HG02943 (cell line): Measurements from ENCODE around the gene VOPP1.
A peak's percentile ranks its signal among the peaks of the same experiment; 100 is the strongest.

Experiments
- ATAC-seq: cut with Tn5 transposase; IDR thresholded peaks from one replicate; pipeline ENCODE4 v1.9.1; 2021; ENCODE audit warnings: mild to moderate bottlenecking, low read depth, moderate library complexity; ENCODE audit not compliant: unreplicated experiment

Gene VOPP1

DNA sequence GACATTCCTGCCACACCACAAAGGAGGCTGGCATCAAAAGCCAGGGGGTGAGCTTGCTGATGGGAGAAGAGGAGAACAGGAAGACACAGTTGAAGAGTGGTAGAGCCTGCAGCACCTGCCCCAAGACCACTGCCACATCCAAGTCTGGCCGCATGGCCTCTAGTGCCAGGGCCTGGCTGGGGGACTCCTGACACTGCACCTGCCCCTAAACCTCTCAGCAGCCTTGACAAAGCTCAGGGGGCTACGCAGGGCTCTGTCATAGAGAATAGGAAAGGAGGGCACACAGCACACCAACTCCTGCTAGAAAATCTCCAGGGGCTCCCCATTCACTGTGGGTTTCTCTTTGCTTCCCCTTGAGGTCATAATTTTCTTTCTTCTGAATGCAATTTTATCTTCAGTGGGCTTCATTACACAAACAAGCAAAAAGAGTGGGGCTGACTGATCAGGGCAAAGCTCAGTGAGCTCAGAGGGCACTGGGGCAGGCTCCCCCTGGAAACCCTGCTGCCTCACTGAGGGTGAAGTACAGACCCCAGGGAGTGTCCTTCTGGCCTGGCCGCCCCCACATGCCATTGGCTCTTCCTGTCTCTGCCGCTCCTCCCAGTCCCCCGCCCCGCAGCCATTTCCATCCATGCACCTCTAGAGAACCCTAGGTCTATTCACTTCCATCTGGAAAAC lies 37.2 kb downstream of the VOPP1 start:
- ATAC-seq = no peak

- peak; percentile 71 for ATAC-seq
Measured at GRCh38 chr7:55534262-55534915, 37.9 kb downstream of the VOPP1 start.

- no peak for ATAC-seq
Measured at GRCh38 chr7:55533729-55534080, 38.6 kb downstream of the VOPP1 start.

DNA sequence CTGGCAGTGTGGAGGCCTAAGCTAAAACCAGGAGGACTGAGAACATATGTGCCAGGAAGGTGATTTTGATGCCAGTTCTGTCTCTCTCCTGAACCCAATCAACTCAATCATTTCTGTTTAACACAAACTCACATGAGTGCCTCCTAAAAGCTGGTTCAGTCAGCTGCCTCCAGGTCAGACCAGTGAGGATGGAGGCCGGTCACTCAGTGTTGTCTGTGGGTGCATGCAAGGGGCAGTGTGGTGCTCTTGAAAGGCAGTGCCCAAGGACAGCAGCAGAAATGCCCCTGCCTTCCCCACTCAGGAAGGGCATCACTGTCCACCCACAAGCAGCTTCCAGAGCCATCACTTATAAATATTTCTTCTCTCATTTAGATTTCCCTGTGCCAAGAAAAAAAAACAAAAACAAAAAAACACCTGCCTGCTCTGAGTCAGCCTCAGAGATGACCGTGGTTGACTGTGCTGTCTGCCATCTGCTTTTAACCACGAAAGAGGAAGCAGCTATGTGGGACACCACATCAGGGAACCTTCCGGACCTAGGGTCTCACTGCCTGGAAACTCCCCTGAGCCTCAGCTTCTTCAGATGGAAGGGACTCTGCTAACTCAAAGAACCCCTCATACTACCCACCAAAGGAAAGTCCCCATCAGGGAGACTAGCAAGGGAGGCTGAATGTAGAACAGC lies 39.1 kb downstream of the VOPP1 start:
- ATAC-seq = peak; percentile 47

DNA sequence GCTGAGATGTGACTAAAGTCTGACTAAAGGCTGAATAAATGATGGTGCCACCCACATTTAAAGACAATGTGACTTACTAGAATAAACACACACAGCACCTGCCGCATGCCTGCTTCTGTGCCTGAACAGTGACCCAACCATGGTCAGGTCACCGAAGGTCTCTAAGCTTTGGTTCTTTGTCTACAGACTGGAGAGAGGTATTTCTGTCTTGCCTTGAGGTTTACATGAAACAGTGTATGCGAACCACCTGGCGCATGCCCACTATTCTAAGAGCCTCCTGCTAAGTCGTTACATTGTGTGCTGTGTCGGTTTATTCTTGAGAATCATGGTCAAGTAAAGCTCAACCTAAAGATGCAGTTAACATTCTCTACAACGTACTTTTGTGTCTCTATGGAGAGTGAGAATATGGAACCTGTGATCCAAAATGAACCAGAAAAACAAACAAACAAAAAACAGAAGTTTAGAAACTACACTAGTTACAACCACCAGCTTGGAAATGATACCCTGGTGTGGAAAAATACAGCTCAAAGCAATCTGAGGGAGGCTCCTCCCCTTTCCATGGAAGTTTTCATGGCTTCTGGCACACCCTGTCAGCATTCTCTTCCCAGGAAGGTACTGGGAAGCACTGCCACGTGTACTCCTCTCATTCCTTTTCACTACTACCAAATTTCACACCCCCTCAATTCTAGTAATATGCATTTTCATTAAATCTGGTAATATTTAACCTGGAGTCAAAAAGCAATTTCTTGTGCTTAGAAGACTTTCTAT lies 40.0 kb downstream of the VOPP1 start:
- ATAC-seq = no peak

DNA sequence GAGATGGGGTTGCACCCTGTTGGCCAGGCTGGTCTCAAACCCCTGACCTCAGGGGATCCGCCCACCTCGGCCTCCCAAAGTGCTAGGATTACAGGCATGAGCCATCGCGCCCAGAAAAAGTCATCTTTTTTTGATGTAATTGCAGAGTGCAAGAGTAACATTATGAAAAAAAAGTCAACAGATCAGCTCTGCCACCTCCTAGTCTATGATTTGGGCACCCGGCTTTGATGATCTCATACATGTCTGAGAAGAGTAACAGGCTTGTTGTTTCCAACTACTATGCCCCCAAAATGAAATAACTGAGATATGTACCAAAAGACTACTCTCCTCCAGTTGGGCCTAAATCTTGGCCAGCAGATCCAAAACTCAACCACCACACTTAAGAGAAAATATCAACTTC lies 40.8 kb downstream of the VOPP1 start:
- ATAC-seq = no peak

DNA sequence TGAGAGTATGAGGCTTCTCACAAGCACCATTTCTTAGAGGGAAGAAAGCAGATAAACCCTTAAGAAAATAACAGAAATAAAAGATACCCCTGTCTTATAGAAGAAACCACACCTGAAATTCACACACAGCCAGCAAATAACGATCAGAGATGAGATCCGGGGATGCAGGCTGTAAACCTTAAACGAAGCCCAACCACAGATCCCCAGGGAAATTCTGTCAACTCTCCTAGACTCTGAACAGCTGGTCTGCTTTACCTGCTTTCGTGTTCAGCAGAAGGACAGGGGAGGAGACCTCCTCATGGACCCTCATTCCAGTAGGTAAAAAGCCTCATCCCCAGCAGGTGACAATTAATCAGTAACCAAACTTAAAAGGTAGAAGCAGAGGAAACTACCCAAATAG lies 45.0 kb downstream of the VOPP1 start:
- ATAC-seq = no peak

DNA sequence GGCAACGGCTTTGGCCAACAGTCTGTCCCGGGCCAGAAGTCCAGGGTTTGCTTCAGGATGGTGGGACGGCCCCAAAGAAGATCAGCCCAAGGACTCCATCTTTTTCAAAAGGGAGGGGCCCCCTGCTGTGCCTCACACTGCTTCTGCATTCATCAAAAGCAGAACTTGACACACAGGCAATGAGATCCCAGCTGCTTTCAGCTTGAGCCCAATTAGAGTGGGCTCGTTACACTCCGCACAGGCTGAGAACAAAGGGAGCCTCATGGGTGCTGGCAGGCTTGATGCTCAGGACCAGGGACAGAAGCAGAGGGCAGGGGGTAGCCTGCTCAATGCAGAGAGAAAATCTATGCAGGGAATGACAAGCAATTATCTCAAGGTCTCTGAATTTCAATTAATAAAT lies 45.5 kb downstream of the VOPP1 start:
- no peak for ATAC-seq

DNA sequence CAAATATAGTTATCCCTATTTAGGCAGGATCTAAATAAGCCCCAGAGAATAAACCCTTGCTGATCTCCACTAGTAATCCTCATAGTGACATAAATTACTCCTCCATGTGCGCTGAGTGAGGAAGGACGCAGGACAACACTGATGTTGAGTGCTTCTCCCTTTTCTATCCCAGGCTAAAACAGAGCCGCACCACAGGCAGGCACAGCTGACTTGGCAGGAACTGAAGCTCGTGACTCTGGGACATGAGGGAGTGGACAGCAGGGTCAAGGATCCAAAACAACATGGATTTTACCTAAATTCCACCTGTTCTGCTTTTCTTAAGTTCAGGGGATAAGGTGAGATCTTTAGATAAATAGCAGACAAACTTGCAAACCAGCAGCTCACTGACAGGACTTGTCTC lies 46.0 kb downstream of the VOPP1 start:
- no peak for ATAC-seq

- no peak for ATAC-seq
Measured at GRCh38 chr7:55524558-55525310, 47.6 kb downstream of the VOPP1 start.

DNA sequence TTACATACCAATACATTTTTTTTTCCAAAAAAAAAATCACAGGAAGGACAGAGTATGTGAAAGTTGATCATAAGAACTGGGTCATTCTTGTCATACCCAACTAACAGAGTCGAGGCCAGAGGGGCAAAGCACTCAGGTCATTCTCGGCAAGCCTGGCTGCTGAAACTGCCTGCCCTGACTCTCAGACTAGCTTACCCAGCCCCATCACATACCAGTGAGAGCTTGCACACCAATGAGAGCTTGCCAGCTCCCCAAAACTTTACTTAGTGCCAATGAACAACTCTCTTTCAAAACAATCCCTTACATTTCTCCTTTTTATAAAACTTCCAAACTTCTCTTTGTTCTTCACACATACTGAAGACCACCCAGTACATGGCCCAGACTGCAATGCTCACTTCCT lies 48.9 kb downstream of the VOPP1 start:
- no peak for ATAC-seq

- no peak for ATAC-seq
Measured at GRCh38 chr7:55521917-55522902, 50.1 kb downstream of the VOPP1 start.

DNA sequence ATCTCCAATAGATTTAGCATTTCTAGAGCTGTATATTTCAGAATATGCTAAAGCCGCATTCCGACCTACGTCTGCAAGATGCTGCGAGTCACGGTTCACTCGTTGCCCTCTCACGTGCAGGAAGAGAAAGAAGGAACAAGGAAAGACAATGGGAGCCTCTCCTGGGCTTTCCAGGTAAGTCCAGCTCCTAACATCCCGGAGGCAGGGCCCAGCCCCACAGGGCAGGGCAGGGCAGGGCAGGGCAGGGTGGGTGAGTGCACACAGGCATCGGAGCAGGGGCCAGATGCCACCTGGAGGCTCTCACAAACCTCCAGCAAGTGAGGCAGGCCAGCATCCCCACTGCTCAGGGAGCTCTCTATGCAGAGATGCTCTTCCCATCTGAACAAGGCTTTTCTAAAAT lies 50.8 kb downstream of the VOPP1 start:
- no peak for ATAC-seq

DNA sequence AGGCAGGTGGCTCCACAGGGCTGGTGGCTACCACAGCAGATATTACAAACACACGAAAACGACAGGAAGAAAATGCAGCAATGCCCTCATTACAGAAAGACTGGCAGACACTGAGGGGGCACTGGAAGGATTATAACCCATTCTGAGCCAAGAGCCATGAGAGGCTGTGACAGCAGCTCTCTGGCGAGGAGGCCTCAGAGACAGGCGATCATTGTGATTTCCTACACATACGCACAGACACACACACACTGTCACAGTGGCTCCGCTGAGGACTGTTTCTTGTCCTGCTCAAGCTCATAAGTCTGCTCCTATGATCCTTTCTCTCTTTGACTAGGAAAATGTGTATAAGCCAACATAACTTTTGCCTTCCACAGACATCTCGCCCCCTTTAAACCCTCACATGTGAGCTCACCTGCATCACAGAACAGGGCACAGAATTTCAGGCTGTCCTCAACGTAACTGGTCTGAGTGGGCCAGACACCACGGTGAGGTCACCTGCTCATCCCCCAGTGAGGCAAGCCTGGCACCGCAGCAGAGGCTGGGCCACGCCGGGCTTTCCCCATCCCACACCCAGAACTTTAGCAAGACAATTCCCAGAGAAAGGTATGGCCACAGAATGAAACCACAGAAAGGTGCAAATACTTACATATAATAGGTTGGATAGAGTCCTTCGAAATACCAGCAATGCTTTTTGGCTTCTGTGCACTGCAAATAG lies 51.7 kb downstream of the VOPP1 start:
- ATAC-seq = no peak

DNA sequence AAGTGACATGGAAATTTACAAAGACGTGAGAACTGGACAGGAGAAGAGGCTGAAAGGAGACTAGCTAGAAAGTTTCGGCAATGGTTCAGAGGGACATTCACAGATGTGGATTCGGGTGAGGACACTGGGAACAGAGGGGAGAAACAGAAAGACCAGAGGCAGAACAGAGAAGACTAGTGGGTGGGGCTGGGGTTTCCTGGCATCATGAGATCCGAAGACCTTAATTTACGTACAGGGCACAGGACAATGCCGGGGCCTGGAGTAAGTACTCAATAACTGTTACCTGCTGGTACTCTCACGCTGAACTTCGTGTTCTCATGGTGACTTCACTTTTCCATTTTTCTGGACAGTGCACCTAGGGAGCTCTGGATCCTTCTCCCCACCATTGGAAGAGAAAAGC lies 53.5 kb downstream of the VOPP1 start:
- ATAC-seq = no peak

- no peak for ATAC-seq
Measured at GRCh38 chr7:55517936-55518689, 54.2 kb downstream of the VOPP1 start.

DNA sequence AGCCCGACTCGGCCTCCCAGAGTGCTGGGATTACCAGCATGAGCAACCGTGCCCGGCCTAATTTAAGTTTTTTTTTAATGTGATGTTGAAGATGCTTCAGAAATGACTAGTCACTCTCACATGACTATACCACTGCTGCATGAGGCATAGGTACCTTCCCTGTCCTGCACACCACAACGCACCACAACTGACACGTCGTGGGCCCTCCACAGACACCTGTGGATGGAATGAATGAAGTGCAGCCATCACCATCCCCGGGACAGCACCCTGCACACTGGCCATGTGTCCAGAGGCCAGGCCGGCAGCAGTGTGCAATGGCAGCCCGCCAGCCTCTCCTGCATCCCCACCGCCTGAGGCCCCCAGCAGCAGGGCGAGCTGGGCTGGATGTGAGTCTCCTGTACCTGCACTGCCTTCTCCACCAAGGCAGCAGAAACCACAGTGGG lies 55.1 kb downstream of the VOPP1 start:
- peak; percentile 59 for ATAC-seq

DNA sequence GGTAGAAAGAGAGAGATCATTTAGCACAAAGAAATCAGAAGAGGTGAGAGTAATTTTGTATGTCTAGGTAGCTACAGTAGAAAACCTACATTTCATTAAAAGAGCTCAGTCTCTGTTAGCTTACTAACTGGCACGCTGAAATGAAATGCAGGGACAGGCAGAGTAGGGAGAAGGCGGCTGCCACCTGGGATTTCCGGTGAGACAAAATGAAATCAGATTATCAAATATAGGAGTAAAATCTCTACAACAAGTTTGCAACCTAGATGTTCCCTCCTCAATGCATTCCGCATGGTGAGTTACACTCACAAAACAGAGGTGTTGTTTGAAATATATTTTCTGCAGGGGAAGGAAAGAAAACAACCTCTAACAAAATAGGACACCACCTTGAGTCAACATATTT lies 55.9 kb downstream of the VOPP1 start:
- ATAC-seq = no peak
